Measurements from ENCODE around the gene AFAP1L2.
"Not testable (repeated sequence)": the region's sequence is repeated elsewhere in the genome, so short reads cannot be mapped to it uniquely, and the experiment has no call there.

The AFAP1L2 gene

GRCh38 chr10:114334301-114334700 is 70.0 kb downstream of the AFAP1L2 start:
- no peak for DNase-seq

- DNase-seq = not testable (repeated sequence)
Observed at GRCh38 chr10:114333441-114333840, 70.9 kb downstream of the AFAP1L2 start.

DNA sequence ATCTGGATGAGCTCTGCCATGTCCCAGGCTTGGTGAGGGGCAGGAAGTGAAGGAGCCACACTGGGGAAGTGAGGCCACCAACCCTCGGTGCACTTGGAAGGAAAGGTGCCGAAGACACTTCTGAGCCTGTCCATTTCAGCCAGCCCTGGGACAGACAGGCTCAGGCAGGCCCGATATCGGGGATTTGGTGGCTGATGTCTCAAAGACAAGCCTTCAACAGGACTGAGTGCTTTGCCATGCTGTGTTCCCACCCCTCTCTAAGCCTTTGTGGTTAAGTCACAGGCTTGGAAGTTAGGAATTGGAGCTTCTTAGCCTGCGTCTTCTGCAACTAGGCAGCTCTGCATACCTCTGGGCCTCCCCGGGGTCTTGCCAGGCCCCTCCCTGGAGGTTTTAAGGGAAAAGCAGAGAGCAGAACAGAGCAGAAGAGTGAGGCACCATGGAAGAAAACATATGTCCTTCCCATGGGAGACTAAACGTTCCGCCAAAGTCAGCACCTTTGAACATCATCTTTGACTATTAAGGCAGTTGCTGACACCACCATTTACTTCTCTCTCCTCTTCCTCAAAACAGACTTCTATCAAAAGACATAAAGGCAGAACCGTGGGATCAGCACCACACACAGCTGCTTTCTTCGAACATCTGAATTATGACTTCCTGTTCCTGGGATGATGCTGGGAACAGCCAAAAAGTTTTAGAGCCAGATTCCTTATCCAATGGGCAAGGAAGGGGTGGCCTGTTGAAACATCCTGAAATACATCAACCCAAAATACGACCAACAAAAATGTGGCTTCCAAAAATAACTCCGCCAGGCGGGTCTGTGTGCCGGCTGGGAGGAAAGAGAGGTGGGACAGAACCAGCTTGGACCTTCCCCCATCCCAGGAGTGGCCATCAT is 71.8 kb downstream of the AFAP1L2 start:
- no peak for DNase-seq

GRCh38 chr10:114329634-114330365 is 74.5 kb downstream of the AFAP1L2 start:
- DNase-seq = no peak

DNA sequence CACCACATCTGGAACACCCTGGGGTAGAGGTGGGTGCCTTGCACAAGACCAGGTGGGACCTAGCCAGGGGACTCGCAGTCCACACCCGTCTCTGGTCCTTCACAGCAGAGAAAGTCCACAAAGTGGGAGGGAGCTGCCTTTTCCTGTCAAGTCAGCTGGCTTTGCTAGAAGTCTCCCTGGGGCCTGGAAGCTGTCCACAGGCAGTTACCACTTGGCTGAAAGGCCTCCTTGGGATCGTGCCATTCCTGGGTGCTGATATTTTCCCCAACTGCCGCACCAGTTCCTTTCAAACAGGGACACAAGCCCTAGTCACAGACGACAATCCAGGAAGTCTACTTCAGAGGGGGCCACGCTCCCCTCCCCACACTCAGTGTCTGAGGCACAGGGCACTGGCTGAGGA is 75.4 kb downstream of the AFAP1L2 start:
- no peak for DNase-seq

DNA sequence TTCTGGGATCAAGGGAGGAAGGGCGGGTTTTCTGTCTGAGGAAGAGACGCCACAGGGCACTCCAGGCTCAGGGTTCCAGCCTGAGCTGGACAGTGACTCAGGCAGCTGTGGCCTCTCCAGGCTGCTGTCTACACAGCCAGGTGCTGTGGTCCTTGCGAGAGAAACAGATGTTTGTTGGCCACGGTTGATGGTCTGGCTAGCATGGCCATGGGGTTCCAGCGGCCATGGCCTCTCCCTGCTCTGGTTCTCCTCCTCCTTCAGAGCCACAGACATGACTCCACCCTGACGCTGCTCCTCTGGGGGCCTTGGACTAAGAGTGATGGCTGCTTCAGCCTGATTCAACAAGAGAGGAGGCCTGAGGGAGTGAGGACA is 75.9 kb downstream of the AFAP1L2 start:
- DNase-seq = no peak

DNA sequence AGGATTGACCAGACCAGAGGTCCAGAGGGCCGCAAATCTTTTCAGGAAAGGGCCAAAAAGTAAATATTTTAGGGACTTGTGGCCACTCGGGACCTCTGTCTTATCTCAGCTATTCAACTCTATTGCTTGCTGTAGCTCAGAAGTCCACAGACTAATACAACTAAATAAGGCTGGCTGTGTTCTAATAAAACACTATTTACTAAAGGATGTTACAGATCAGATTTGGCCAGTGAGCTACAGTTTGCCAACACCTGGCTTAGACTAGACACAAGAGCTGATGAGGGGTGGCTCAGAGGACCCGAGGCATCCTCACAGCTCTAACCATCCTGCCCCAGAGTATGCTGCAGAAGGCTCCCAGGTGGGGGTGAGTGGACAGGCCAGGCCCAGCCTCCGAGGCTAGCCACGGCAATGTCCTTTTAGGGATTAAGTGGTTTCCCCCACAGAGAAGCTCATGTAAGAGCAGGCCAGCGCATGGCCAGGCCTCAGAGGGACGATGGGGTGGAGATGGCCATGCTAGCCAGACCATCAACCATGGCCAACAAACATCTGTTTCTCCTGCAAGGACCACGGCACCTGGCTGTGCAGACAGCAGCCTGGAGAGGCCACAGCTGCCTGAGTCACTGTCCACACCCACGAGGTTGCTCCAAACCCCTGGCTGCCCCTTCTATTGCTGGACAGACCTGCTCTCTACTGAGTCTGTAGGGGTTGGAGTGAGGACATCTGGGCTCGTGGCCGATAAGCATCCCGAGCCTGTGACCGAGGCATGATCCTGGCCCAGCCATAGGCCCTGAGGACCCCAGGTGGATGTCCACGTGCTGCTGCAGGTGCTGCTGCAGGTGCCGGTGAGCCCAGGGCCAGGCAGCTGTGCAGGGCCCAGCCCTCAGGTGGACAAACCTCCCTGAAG is 76.5 kb downstream of the AFAP1L2 start:
- no peak for DNase-seq

DNA sequence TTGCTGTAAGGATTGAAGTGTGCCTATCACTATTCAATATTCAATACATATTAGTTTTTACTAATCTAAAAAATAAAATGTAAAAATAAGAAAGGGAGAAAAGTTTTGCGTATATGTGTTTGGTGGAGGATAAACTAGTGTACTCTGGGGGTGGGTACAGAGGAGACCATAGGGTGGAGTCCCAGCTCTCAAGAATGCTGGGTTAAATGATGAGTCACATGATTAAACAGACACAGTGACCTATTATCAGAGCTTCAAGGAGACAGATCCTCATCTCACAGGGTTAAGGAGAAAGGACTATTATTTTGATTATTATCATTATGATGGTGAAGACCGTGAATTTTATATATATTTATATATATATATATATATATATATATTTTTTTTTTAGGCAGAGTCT is 77.5 kb downstream of the AFAP1L2 start:
- DNase-seq = no peak

GRCh38 chr10:114323023-114323422 is 81.3 kb downstream of the AFAP1L2 start:
- no peak for DNase-seq

GRCh38 chr10:114322344-114322743 is 82.0 kb downstream of the AFAP1L2 start:
- no peak for DNase-seq

GRCh38 chr10:114320249-114321116 is 83.8 kb downstream of the AFAP1L2 start:
- no peak for DNase-seq

DNA sequence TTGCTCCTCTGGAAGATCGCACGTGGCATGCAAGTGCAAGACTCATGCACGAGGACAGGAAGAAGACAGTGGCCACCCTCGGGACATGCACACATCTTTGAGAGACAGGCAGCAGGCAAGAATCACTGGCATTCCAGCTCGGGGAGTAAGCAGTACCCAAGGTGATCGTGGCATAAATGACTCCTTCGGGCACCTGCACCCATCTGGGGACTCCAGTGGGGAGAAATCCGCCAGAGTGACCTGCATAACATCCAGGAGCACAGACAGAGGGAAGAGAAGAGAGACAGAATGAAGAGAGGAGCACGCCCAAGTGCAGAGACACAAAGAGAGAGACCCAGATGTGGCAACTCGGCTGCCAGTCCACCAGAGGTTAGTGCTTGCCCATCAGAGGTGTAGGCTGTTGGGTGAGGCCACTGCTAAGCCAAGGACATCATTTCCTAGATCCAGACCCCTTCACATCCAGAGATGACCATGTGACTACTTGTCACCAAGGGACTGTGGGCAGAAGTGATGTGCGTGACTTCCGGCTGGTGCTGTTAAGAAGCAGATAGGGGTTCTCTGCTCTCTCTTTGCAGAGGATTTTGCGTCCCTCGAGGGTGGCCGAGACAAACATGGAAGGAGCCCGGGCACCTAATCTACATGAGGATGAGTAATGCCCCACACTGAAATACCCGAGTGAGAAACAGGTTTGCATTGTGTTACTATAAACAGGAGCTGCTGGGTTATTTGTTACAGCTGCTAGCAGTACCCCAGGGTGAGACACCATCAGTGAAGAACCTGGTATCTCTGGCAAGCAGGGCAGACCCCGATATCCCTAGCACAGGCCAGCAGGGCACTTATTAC is 84.7 kb downstream of the AFAP1L2 start:
- DNase-seq = no peak

DNA sequence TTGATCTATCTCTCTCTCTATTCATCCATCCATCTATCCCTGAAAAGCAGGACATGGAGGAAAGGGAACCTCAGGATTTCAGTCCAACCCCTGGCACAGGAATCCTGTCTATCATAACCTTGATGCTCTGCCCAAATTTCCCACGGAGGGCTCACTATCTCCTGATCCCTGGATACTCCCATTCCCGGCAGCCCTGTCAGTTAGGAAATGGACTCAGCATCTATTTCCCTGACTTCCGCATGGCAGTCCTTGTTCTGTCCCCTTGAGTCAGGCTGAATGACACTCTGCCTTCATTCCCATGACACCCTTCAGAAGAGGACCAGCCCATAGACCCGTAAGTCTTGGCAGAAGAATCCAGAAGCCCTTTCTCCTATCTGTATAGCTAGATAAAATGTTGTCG is 87.6 kb downstream of the AFAP1L2 start:
- no peak for DNase-seq

- DNase-seq = no peak
Observed at GRCh38 chr10:114315566-114316420, 88.5 kb downstream of the AFAP1L2 start.

GRCh38 chr10:114313866-114314265 is 90.4 kb downstream of the AFAP1L2 start:
- DNase-seq = no peak

- no peak for DNase-seq
Observed at GRCh38 chr10:114313139-114313538, 91.2 kb downstream of the AFAP1L2 start.

DNA sequence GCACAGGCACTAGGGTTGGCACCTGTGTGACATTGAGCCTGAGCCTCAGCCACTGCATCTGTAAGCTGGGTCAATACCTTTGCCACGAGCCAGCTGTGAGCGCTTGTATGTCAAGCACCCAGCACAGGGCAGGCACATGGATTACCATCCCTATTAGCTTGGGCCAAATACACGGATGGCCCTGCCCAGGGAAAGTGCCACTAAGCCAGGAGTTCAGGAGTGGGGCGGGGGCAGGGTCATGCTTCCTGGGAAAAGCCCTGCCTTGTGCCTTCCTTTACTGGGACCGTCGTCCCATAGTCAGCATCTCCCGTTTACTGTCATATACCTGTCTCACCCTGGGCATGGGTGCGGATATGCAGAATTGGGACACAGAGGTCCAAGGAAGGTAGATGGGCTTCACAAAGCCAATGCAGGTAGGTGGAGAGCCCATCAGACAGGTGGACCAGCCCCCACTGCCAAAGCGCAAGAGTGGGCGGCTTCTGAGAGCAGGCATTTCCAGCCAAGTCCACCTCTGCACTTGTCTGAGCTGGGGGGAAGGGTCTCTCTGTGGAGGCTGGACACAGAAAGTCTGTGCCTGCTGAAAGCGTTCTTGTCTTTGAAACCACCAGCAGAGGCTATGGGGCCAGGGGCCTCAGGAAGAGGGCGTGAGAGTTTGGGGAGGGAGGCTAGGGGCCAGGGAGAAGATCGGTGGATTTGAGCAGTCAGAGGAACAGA is 92.6 kb downstream of the AFAP1L2 start:
- DNase-seq = no peak

DNA sequence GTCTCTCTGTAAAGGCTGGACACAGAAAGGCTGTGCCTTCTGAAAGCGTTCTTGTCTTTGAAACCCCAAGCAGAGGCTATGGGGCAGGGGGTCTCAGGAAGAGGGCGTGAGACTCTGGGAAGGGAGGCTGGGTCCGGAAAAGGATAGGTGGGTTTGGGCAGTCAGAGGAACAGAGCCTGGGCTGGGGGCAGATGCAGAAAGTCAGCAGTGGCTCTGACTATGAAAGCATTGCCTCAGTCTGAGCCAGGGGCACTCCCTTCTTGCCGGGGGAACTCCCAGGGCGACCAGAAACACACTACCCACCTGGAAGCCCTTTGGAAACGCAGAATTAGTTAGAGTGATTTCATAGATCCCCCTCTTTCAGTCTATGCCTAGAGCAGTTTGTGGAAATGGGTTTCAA is 93.3 kb downstream of the AFAP1L2 start:
- no peak for DNase-seq

GRCh38 chr10:114310346-114310745 is 94.0 kb downstream of the AFAP1L2 start:
- no peak for DNase-seq

DNA sequence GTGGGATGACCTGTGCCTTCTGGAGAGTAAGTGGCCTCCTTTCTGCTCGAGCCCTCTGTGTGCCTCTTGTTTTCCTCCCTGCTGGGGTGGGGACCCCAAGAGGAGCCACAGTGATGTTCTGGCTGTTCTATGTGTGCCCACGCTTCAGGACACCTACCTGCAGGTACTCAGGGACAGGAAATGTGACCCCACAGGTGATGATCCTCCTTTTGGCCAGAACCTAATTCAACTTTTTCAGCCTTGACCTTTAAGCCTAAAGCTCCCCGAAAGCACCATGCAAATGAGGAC is 95.0 kb downstream of the AFAP1L2 start:
- DNase-seq = no peak

All from NCI-H2029 treated with DMSO at 0.1 percent for 48 hours (cell line).